Natural killer cell (primary cell): ENCODE measurements around the gene TRANK1. TPM values are rescaled to one million over a fixed set of nuclear protein-coding genes. Genes with fewer than 3 reads are reported as not detected.

Source experiments
- ATAC-seq, 3 donors: fragments of 150-1000 bp in 2 of 3; fragments of 200-7000 bp in 1 of 3; cut with Tn5 transposase; 1 replicate in 1 of 3; 2 replicates in 2 of 3; pipeline ENCODE4 v1.10.0; 2021; ENCODE audit warnings: mild to moderate bottlenecking in 2 of 3, moderate library complexity in 2 of 3
- DNase-seq, 2 donors: peaks; one replicate each; pipeline versions ENCODE4 v3.0.0 to v3.0.0-alpha.2; 2013 to 2021; ENCODE audit warnings: mixed read lengths in 1 of 2
- H3K27ac ChIP-seq: one replicate; pipeline ENCODE4 v1.5.1; 2013; ENCODE audit warnings: mild to moderate bottlenecking, low read length
- H3K27me3 ChIP-seq: one replicate; pipeline ENCODE4 v1.6.1; 2013; ENCODE audit warnings: low read length; ENCODE audit not compliant: control insufficient read depth, insufficient read depth
- H3K36me3 ChIP-seq: one replicate; pipeline ENCODE4 v1.6.1; 2013; ENCODE audit warnings: low read length; ENCODE audit not compliant: control insufficient read depth, insufficient read depth
- H3K4me1 ChIP-seq: one replicate; pipeline ENCODE4 v1.6.1; 2013; ENCODE audit warnings: low read length; ENCODE audit not compliant: control insufficient read depth, insufficient read depth
- H3K4me3 ChIP-seq: one replicate; pipeline ENCODE4 v1.5.1; 2013; ENCODE audit warnings: low read length
- H3K9me3 ChIP-seq: one replicate; pipeline ENCODE4 v1.6.1; 2013; ENCODE audit warnings: low read length; ENCODE audit not compliant: control insufficient read depth, insufficient read depth
- H3K27ac Mint-ChIP-seq, 2 donors: one replicate each; pipeline ENCODE4 v1.8.0; 2022; ENCODE audit warnings: mild to moderate bottlenecking in 2 of 2, mixed read lengths in 2 of 2, moderate library complexity in 1 of 2
- H3K27me3 Mint-ChIP-seq, 2 donors: one replicate each; pipeline ENCODE4 v1.8.0; 2022; ENCODE audit warnings: low read depth in 2 of 2, mixed read lengths in 2 of 2
- H3K36me3 Mint-ChIP-seq: one replicate; pipeline ENCODE4 v1.8.0; 2022; ENCODE audit warnings: mixed read lengths
- H3K4me1 Mint-ChIP-seq, 2 donors: one replicate each; pipeline ENCODE4 v1.8.0; 2022; ENCODE audit warnings: mixed read lengths in 2 of 2
- H3K4me3 Mint-ChIP-seq: one replicate; pipeline ENCODE4 v1.8.0; 2022; ENCODE audit warnings: mild to moderate bottlenecking, moderate library complexity, mixed read lengths
- H3K9me3 Mint-ChIP-seq, 2 donors: one replicate each; pipeline ENCODE4 v1.8.0; 2022; ENCODE audit warnings: mixed read lengths in 2 of 2
- WGBS: methylation state at CpG from one replicate; pipeline ENCODE4 v1.1.7; 2013; ENCODE audit warnings: missing lambda C conversion rate; ENCODE audit not compliant: insufficient coverage; 5-methylcytosine and 5-hydroxymethylcytosine counted together
- intact Hi-C: fragments of 100-400 bp; cut with micrococcal nuclease; formaldehyde crosslinking; loops from one replicate; pipeline ENCODE4 v1.14.2; 2022
- total RNA-seq, 4 donors: library from RNA; stranded (reverse); fragments of 120-200 nt in 1 of 4; gene quantifications; one replicate each; pipeline versions ENCODE4 v1.2.3 to v1.2.4, GENCODE V29; 2013 to 2022
- TF ChIP-seq, protein P1 (sequence below): fragments of 200-600 bp; IDR thresholded peaks from one replicate; pipeline ENCODE4 v1.8.0; 2022; ENCODE audit warnings: antibody characterized with exemption

Gene TRANK1
- total RNA-seq, 3 donors from 2014 or later (not counting 1 experiment from before 2014, with no cell fraction given) = 105 to 158 (median 139) TPM

DNA sequence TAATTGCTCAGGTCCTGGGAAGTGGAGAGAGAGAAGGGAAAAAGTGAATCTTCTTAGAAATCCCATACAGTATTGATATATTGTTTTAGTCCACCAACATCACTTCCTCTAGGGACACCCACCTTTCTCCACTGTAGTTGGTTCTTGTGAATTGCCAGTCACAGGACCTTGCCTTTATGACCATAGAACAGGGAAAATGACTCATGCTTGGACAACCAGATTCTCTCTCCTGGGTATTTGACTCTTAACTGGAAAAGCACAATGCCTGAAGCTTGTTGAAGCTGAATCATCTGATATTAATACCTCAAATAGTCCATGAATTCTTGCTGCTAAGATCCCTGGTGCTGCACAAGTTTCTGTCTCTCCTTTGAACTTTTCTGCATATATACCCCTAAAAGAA, 148.0 kb downstream of the TRANK1 start:
- intact Hi-C loops = no loop called here
- Histone ChIP-seq H3K27me3 (no peaks in the 10 kb centered on the region), H3K27ac (no peak overlapping the region), H3K4me3 (no peak overlapping the region), H3K36me3 (no peaks in the 10 kb centered on the region), H3K4me1 (no peaks in the 10 kb centered on the region), H3K9me3 (no peaks in the 10 kb centered on the region)
- H3K4me1 Mint-ChIP-seq = no peaks in the 10 kb centered on the region
- no peaks in the 10 kb centered on the region for H3K9me3 Mint-ChIP-seq
- TF ChIP-seq, protein P1, sequence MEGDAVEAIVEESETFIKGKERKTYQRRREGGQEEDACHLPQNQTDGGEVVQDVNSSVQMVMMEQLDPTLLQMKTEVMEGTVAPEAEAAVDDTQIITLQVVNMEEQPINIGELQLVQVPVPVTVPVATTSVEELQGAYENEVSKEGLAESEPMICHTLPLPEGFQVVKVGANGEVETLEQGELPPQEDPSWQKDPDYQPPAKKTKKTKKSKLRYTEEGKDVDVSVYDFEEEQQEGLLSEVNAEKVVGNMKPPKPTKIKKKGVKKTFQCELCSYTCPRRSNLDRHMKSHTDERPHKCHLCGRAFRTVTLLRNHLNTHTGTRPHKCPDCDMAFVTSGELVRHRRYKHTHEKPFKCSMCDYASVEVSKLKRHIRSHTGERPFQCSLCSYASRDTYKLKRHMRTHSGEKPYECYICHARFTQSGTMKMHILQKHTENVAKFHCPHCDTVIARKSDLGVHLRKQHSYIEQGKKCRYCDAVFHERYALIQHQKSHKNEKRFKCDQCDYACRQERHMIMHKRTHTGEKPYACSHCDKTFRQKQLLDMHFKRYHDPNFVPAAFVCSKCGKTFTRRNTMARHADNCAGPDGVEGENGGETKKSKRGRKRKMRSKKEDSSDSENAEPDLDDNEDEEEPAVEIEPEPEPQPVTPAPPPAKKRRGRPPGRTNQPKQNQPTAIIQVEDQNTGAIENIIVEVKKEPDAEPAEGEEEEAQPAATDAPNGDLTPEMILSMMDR = no peak
- ATAC-seq (no peak), DNase-seq (no peak)
- peaks cover 17 to 28% of the 10 kb centered on the region in 2 donors for H3K27me3 Mint-ChIP-seq
- H3K36me3 Mint-ChIP-seq = peaks cover 5% of the 10 kb centered on the region
- H3K4me3 Mint-ChIP-seq = no peak overlapping the region
- H3K27ac Mint-ChIP-seq = no peak overlapping the region

DNA sequence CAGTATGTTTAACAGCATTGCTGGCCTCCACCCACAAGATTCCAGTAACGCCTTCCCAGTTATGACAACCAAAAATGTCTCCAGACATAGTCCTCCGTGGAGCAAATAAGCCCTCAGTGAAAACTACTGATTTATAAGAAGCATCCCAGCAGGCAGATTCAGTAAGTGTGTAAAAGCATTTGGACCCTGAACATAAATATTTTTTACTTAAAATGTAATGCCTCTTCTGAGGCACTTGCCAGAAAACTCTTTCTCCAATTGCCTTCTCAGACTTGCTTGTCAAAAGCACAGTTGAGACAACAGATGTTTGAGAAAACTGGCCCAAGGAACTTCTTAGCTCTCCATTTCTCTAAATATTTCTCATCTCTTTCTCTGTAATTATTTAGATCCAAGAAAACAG, 148.7 kb downstream of the TRANK1 start:
- H3K9me3 ChIP-seq = no peaks in the 10 kb centered on the region
- Mint-ChIP-seq H3K4me3 (no peak overlapping the region), H3K27me3 (peaks cover 15 to 28% of the 10 kb centered on the region in 2 donors), H3K9me3 (no peaks in the 10 kb centered on the region), H3K4me1 (no peaks in the 10 kb centered on the region), H3K27ac (no peak overlapping the region), H3K36me3 (peaks cover 5% of the 10 kb centered on the region)
- DNase-seq = no peak
- ATAC-seq = no peak
- intact Hi-C loops = no loop called here
- H3K4me1 ChIP-seq = no peaks in the 10 kb centered on the region
- TF ChIP-seq, protein P1 = no peak
- H3K4me3 ChIP-seq = no peak overlapping the region
- WGBS = 94% methylated on average over 2 of the region's 2 CpGs
- no peak overlapping the region for H3K27ac ChIP-seq
- no peaks in the 10 kb centered on the region for H3K27me3 ChIP-seq
- no peaks in the 10 kb centered on the region for H3K36me3 ChIP-seq

GRCh38 chr3:36795622-36796021, 149.2 kb downstream of the TRANK1 start:
- Mint-ChIP-seq H3K4me3 (no peak overlapping the region), H3K36me3 (peaks cover 5% of the 10 kb centered on the region), H3K4me1 (no peaks in the 10 kb centered on the region), H3K9me3 (no peaks in the 10 kb centered on the region), H3K27me3 (peaks cover 14 to 28% of the 10 kb centered on the region in 2 donors), H3K27ac (no peak overlapping the region)
- no peaks in the 10 kb centered on the region for H3K36me3 ChIP-seq
- H3K4me1 ChIP-seq = no peaks in the 10 kb centered on the region
- 91% methylated on average over 1 of the region's 1 CpG for WGBS
- no peak for DNase-seq
- TF ChIP-seq, protein P1 = no peak
- ATAC-seq = no peak
- no peak overlapping the region for H3K27ac ChIP-seq
- no peak overlapping the region for H3K4me3 ChIP-seq
- no peaks in the 10 kb centered on the region for H3K27me3 ChIP-seq
- intact Hi-C loops = no loop called here
- H3K9me3 ChIP-seq = no peaks in the 10 kb centered on the region

- Mint-ChIP-seq H3K27me3 (peaks cover 14 to 27% of the 10 kb centered on the region in 2 donors), H3K36me3 (no peaks in the 10 kb centered on the region), H3K27ac (no peak overlapping the region), H3K9me3 (no peaks in the 10 kb centered on the region), H3K4me1 (no peaks in the 10 kb centered on the region), H3K4me3 (no peak overlapping the region)
- H3K27me3 ChIP-seq = no peaks in the 10 kb centered on the region
- intact Hi-C loops = loop anchor here (2.0 kb wide), 1 partner anchor 166 kb away; no protein-coding TSS in a partner anchor
- no peaks in the 10 kb centered on the region for H3K9me3 ChIP-seq
- no peaks in the 10 kb centered on the region for H3K4me1 ChIP-seq
- H3K4me3 ChIP-seq = no peak overlapping the region
- 38% methylated on average over 2 of the region's 4 CpGs for WGBS
- DNase-seq (peak in 1 of 2 donors; percentile 44), ATAC-seq (peak in 2 of 3 donors; percentile 36 to 49)
- no peak overlapping the region for H3K27ac ChIP-seq
- TF ChIP-seq, protein P1 = no peak
- no peaks in the 10 kb centered on the region for H3K36me3 ChIP-seq
Observed at GRCh38 chr3:36792342-36792741, 152.5 kb downstream of the TRANK1 start.
